ENCODE data around the gene TPCN2. TPM values are rescaled to one million over a fixed set of nuclear protein-coding genes. Genes with fewer than 3 reads are reported as not detected.

TPCN2 gene
- total RNA-seq, 1 experiment from 2014 or later = 7.1 TPM

DNA sequence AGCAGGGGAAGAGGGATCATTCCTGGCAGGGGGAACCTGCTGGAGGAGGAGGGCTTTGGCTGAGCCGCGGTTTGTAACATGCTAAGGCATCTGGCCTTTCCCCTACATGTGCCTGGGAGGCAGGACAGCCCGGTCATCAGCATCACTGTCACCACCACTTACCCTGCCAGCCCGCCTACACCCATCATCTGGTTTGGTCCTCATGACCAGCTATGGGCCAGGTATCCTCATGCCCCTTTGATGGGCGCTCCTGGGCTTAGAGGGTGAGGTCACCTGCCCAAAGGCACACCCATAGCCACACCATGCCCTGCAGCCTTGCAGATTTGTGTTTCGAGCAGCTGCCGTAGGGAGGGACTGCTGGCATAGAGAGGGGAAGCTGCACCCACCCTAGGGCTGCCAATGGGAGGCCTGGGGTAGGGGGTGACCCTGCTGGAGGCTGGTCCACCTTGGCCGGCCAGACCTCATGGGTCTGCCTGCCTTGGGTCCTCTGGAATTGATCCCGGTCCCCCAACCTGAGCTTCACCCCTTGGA, 38.3 kb upstream of the TPCN2 start:
- DNase-seq (ENCODE audit: low read depth) = no peak

- peak; percentile 65 for DNase-seq (ENCODE audit: low read depth)
Measured at GRCh38 chr11:69010964-69011623, 37.6 kb upstream of the TPCN2 start.

- DNase-seq (ENCODE audit: low read depth) = no peak
Measured at GRCh38 chr11:69011624-69012091, 37.1 kb upstream of the TPCN2 start.

- no peak for DNase-seq (ENCODE audit: low read depth)
Measured at GRCh38 chr11:69012092-69013008, 36.4 kb upstream of the TPCN2 start.

DNA sequence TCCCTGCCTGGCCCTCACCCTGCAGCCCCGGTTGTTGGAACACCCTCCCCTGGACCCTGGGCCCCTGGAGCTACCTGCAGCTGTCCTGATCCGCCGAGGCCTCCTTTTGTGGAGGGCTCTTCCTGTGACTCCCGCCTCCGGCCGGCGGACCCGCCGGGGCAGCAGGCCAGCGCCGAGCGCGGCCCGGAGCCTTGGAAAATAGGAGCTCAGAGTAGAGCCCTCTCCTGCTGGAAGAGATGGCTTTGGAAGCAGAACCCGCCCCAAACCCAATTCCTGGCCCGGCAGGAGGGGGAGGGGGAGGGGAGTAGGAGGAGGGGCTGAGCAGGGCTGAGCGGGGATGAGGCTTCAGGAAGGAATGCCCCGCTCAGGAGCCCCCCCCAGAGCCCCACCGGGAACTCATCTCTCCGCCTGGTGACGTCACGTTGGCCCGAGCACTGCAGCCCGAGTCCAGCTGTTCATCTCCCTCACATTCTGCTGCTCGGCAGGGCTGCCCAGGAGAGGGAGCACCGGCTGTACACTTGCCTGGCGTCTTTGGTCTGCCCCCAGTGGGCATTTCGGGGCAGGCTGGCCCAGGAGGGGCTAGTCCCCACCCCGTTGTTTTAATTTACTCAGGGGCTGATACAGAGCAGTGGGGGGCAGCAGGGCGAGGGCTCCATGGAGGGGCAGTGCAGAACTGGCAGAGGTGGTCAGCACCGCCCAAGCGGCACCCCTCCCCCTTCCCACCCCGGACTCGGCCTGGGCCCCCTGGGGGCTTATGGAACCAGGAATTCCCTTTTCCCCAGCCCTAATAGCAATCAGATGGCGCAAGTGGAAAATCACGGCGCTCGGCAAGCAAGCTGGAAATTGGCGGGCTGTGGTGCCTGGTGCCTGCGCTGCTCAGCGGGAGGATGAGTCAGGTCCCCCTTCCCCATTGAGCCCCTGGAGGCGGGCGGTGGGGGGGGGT, 35.5 kb upstream of the TPCN2 start, which contains the start of gene MRGPRF:
Gene MRGPRF (minus strand): TSS at position 238 of the 943 bp plus-strand sequence. CDS start 3,345 bp downstream, outside the sequence.
- peak; percentile 49 for DNase-seq (ENCODE audit: low read depth)

DNA sequence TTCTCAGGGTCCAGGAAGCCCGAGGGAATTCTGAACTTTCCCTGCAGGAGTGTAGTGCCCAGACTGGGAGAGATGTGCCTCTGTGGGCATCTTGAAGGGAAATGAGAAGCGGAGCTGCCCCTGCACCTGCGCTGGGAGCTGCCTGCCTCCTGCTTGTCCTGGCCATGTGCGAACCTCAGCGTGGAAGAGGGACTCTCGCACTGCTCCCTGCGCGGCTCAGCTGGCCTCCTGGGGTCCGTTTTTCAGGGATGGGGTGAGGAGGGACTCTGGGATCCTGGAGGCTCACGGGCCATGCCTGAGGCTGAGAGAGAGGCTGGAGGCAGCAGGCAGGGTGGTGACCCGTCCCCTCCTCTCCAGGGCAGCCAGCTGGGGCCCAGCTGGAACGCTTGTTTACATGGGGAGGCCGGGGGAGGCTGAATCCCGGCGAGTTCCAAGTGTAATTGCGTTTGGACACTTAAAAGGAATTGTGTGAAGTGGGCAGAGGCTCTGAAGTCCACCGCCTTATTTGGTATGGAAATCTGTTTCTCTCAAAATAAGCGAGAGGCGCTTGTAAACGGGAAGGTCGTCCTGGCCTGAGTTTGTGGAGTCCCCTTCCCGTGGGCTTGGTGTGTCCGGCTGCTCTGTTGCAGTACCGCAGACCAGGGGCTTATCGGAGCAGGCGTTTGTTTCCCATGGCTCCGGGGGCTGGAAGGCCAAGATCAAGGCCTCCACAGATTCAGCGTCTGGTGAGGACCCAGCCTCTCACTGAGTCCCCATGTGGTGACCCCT, 34.5 kb upstream of the TPCN2 start:
- DNase-seq (ENCODE audit: low read depth) = no peak

GRCh38 chr11:69014898-69015549, 33.7 kb upstream of the TPCN2 start:
- DNase-seq (ENCODE audit: low read depth) = no peak

DNA sequence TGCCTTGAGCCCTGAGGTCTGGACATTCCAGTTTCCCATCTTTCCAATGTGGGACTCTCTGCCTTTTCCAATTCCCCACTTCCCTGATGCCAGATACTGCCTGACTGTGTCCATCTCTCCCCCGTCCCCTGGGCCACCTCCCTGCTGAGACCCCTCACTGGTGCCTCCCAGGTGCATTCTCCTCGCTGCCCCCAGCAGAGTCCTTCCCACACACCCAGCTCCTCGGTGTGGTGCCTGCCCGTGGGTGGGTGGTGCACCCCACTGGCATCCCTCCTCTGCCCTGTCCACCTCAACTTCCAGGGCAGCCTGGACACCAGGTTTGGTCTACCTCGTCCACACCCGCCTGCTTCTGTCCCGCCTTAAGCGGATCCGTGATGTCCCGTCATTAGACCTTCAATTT, 30.8 kb upstream of the TPCN2 start:
- DNase-seq (ENCODE audit: low read depth) = no peak

- DNase-seq (ENCODE audit: low read depth) = no peak
Measured at GRCh38 chr11:69018924-69019323, 29.8 kb upstream of the TPCN2 start.

GRCh38 chr11:69022260-69022659, 26.5 kb upstream of the TPCN2 start:
- DNase-seq (ENCODE audit: low read depth) = no peak

GRCh38 chr11:69024509-69024908, 24.2 kb upstream of the TPCN2 start:
- no peak for DNase-seq (ENCODE audit: low read depth)

- DNase-seq (ENCODE audit: low read depth) = no peak
Measured at GRCh38 chr11:69027704-69028372, 20.9 kb upstream of the TPCN2 start.

DNA sequence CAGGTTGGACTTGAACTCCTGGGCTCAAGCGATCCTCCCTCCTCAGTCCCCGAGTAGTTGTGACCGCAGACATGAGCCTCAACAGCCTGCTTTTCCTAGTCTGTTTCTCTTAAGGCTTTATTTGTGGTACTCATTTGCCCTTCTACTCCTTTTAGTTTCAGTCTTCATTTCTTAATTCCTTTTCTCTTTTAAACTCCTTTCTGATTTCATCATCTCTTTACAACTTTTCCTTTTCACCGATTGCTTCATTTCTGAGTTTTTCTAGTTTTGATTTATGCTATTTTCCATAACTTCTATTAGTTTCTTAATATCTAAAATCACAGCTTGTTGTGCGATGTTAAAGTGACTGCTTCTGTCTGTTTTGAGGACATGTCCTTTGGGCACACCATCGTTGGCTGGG, 18.4 kb upstream of the TPCN2 start:
- DNase-seq (ENCODE audit: low read depth) = no peak

DNA sequence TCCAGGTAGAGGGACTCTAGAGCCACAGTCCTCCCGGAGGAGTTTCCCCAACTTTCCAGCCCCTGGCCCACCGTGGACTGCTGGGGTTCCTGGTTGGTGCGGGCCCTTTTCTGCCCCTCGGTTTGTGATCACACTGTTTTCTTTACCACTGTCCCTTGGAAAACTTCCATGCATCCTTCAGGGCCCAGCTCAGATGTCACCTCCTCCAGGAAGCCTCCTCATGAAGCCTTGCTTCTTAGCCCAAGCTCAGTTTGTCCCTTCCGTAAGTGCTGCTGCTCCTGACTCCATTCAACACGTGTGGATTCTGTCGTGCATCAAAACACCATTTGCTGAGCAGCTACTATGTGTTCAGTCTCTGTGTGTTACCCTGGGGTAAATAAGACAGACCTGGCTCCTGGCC, 15.9 kb upstream of the TPCN2 start:
- DNase-seq (ENCODE audit: low read depth) = no peak

- no peak for DNase-seq (ENCODE audit: low read depth)
Measured at GRCh38 chr11:69033431-69033830, 15.3 kb upstream of the TPCN2 start.

DNA sequence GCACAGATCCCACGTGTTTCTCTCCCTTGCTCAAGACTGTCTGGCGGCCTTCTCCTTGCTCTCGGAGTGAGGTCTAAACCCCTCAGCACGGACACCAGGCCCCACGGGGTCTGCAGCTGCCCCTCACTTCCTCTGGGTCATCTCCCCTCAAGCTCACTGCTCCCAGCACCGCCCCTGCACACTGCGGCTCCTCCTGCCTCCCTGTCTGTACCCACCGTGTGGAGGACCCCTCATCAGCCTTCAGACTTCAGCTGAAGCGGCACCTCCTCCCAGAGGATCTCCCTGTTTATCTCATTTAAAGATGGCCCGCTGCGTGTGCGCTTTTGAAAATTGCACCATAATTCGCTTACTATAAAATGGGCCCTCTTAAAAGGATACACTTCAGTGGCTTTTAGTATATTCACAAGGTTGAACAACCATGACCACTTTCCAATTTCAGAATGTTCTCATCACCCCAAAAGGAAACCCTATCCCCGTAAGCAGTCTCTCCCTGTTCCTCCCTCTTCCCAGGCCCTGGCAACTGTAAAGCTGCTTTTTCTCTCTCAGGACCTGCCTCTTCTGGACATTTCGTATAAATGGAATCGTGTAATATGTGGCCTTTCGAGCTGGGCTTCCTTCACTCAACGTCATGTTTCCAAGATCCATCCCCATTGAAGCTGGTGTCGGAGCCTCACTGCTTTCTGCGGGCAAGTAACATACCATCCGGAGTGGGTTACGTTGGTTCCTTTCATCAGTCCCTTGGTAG, 14.4 kb upstream of the TPCN2 start:
- DNase-seq (ENCODE audit: low read depth) = no peak

GRCh38 chr11:69035150-69035945, 13.4 kb upstream of the TPCN2 start:
- DNase-seq (ENCODE audit: low read depth) = no peak

GRCh38 chr11:69035946-69036340, 12.8 kb upstream of the TPCN2 start:
- no peak for DNase-seq (ENCODE audit: low read depth)

Data from LHCN-M2 (cell line).